Epithelial cell of prostate (primary cell): ENCODE results near the gene DPY19L3.
"Not testable (repeated sequence)": the region's sequence is repeated elsewhere in the genome, so short reads cannot be mapped to it uniquely, and the experiment has no call there.

Experiments
- DNase-seq: peaks from one replicate; pipeline ENCODE4 v3.0.0-alpha.2; 2011; ENCODE audit warnings: low read depth, low spot score
- H3K27ac ChIP-seq: fragments of 450-650 bp; 2 replicates; pipeline ENCODE4 v1.5.1; 2017; ENCODE audit warnings: mild to moderate bottlenecking

The DPY19L3 gene, protein sequence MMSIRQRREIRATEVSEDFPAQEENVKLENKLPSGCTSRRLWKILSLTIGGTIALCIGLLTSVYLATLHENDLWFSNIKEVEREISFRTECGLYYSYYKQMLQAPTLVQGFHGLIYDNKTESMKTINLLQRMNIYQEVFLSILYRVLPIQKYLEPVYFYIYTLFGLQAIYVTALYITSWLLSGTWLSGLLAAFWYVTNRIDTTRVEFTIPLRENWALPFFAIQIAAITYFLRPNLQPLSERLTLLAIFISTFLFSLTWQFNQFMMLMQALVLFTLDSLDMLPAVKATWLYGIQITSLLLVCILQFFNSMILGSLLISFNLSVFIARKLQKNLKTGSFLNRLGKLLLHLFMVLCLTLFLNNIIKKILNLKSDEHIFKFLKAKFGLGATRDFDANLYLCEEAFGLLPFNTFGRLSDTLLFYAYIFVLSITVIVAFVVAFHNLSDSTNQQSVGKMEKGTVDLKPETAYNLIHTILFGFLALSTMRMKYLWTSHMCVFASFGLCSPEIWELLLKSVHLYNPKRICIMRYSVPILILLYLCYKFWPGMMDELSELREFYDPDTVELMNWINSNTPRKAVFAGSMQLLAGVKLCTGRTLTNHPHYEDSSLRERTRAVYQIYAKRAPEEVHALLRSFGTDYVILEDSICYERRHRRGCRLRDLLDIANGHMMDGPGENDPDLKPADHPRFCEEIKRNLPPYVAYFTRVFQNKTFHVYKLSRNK

DNA sequence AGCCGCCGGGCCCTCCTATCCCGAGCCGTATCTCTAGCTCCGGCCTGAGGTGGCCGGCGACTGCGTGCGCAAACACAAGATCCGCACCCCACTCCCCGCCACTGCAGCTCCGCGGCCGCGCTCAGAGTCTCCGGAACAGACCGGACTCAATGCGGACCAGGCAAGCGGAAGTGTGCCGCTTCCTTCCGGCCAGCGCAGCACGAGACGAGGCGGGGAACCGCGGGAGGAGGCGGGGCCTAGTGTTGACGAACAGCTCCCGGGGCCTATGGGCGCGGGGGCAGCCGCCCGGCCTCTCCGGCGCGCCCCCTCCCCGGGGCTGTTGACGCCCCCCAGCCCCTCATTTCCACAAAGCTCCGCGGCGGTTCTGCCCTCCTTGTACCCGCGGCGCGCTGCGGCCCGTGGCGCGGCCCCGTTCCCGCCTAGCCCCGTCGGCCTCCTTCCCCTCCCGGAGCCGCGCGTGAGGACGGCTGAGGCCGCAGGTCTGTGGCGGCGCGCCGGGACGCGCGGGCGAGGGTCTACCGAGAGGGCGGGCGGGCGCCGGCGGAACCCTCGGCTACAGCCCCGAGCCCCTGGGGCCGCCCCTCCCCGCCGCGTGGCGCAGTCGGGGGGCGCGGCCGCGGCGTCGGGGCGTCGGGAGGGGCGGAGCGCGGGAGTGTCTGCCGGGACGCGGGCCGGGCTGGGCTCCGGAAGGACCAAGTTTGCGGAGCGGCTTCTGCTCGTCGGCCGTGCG lies at the start of gene DPY19L3:
Gene DPY19L3 (plus strand): TSS at position 340 of the 730 bp plus-strand sequence. CDS start 2,484 bp downstream, outside the sequence.
- DNase-seq: peak; percentile 39
- peak within 1 kb of the TSS; percentile 87 for H3K27ac ChIP-seq

DNA sequence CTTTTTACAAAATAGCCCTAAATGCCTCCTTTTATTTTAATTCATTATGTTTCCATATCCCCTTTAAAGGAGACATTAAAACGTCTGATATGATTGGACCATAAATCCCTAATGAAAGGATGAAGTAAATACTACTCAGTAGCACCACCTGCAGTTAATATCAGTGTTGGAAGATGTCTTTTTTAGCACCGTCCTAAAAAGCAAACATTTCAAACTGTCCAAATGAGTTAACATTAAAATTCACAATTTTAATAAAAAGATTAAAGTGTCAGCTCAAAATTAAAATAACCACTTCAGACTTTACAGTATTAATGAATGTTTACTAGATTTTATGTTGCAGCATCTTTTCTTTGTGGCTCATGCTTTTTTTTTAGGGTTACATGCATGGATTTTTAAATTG lies 47.9 kb upstream of the DPY19L3 start:
- no peak for DNase-seq
- H3K27ac ChIP-seq: no peak overlapping the region

DNA sequence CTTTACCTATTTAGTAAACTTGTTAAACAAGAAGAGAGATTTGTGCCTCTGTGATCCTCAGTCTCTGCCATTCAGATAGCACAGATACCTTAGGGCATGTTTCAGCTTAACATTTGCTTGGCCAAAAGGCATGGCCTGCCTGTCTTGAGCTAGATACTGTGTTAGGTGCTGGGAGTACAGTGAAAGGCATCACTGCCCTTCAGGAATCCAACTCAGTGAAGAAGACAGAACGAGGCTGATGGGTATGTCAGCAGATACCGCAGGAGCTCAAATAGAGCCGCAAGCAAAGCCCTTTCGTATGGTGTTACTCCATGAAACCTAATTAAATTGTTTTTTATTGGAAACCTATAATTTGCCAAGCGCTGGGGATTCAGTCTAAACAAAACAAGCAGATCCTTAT lies 47.2 kb upstream of the DPY19L3 start:
- no peak for DNase-seq
- H3K27ac ChIP-seq: no peak overlapping the region

DNA sequence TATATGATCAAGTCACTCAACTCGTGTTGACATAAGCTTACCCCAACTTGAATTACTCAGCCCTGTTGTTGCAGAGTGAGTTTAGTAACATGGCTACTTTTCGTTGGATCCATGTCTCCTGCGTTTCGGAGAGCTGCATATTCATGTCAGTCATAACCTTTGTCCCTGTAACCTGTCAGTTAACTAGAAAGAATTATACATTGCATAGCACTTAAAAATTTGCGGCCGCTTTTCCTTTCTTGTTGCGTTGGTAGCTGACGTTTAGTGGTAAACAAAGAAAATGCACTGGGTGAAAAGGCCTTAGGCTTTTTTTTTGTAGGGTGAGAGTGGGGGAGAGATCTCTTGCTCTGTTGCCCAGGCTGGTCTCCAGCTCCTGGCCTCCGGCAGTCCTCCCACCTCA lies 46.0 kb upstream of the DPY19L3 start:
- H3K27ac ChIP-seq: no peak overlapping the region
- DNase-seq: no peak

DNA sequence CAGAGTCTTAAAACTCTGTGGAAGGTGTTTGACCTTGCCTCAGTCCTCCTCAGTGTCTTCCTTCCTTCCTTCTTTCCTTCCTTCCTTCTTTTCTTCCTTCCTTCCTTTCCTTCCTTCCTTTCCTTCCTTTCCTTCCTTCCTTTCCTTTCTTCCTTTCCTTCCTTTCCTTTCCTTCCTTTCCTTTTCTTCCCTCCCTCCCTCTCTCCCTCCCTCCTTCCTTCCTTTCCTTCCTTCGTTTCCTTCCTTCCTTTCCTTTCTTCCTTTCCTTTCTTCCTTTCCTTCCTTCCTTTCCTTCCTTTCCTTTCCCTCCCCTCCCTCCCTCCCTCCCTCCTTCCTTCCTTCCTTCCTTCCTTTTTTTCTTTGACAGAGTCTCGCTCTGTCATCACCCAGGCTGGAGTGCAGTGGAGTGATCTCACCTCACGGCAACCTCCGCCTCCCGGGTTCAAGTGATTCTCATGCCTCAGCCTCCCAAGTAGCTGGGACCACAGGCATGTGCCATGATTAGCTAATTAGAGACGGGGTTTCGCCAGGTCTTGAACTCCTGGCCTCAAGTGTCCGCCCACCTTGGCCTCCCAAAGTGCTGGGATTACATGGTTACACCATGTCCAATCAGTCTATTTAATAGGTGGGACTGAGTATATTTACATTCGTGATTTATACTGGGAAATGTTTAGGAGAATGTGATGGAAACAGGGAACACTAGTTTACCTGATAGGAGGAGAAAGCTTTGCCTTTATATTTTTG lies 43.8 kb upstream of the DPY19L3 start:
- H3K27ac ChIP-seq: no peak overlapping the region
- no peak for DNase-seq

DNA sequence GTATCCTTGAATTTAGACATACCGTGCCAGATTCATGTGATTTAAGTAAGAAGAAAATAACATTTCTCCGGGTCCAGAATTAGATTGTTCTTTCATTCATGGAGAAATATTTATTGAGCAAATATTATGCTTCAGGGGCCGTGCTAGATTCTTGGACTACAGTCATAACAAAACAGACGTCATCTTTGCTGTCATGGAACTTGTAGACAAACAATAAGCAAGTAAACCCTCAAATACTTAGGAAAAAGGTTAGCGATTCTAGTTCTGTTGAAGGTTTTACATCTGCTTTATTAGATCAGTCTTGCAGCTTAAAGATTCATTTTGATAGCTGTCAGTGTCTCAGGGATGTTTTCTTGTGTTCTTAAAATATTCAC lies 43.3 kb upstream of the DPY19L3 start:
- DNase-seq: no peak
- no peak overlapping the region for H3K27ac ChIP-seq

DNA sequence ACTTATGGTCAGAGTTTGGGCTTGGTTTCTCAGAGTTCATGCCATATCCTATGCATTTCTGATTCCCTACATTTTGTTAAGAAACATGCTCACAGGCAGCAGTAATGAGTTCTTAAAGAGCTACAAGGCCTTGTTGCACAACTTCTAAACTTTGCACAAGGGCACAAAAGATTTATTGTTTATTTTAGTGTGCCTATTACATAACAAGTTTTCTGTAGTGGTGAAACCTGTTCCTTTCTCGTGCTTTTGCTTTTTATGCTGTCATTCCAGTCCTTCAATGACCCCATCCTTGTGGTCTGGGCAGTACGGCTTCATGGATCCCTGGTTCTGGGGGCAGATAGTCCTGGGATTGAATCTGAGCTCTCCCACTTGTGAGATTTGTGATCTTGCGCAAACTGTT lies 42.4 kb upstream of the DPY19L3 start:
- no peak overlapping the region for H3K27ac ChIP-seq

DNA sequence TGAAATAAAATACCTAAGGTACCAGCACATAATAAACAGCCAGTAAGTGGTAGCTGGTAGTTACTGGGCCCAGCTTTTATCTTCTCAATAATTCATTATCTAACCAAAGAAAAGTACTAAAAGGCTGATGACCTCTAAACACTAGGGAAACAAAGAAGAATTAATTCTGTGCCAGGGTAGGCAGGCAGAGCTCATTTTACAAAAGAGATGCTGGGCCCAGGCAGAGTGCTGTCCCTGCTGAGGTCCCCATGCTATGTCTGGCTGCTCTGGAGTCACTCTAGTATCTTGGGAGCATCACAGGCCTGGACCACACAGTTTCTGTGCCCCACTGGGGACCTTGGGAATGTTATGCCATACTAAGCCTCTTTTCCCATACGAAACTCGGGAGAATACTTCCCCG lies 41.9 kb upstream of the DPY19L3 start:
- no peak overlapping the region for H3K27ac ChIP-seq
- DNase-seq: no peak

More for the DNA sequence above, 42.4 kb upstream of the DPY19L3 start:
- peak; percentile 20 for DNase-seq

DNA sequence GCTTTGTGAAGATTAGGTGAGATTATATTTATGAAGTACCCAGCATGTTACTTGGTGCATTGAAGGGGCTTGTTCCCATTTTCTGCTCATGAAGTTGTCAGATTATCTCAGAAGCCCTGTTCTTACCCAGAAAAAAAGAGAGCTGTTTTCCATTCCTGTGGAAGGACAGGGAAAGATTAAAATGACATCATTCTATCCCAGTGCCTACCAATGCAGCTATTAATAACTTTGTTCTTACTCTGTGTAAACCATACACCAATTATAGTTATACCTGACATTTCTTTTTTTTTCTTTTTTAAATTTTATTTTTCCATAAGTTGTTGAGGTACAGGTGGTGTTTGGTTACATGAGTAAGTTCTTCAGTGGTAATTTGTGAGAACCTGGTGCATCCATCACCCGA lies 41.5 kb upstream of the DPY19L3 start:
- no peak overlapping the region for H3K27ac ChIP-seq
- no peak for DNase-seq

DNA sequence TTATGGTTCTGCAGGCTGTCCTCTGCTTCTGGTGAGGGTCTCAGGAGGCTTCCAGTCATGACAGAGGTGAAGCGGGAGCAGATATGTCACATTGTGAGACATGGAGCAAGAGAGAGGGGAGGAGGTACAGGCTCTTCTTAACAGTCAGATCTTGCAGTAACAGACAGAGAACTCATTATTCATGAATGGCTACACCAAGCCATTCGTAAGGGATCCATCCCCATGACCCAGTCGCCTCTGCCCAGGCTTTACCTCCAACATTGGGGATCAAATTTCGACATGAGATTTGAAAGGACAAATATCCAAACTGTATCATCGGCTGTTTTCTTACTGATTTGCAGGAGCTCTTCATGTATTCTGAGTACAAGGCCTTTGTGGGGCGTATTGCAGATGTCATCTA lies 38.5 kb upstream of the DPY19L3 start:
- no peak for DNase-seq
- no peak overlapping the region for H3K27ac ChIP-seq

DNA sequence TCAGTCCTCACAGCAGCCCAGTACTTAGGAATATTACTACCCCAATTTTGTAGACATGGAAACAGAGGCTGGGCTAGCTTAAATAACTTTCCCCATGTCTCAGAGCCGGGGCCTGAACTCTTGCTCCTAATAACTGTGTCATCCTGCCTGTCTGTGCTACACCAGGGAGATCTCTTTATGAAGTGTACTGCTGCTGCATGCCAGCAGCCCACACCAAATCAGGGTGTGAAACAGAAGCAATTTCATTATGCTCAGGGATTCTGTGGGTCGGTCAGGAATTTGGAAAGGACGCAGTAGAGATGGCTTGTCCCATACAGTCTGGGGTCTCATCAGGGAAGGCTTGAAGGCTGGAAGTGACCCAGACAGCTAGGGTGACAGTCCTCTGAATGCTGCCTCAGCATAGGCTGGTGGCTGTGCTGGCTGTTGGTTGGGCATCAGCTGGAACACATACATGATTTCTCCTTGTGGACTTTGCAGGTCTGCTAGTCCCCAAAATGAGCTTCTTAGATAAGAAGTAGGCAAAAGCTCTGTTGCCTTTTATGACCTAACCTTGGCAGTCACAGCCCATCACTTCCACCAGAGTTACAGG lies 37.5 kb upstream of the DPY19L3 start:
- DNase-seq: no peak
- H3K27ac ChIP-seq: no peak overlapping the region

DNA sequence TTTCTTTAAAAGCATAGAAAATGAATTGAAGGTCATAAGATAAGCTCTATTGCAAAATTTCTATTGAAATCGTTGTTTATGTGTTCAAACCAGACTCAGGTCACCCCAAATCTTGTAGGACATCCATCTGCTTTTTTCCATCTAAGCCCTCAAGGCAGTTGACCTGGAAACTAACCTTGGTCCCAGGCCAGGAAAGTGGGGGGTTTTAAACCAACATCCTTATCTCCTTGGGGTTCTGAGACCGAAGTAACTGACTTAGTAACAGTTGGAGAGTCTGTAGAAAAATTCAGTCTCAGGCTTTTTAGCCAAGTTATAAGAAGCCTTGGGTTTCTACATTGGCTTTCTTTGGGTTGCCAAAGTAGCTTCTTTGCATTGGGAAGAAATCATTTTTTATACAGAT lies 36.8 kb upstream of the DPY19L3 start:
- no peak overlapping the region for H3K27ac ChIP-seq
- DNase-seq: no peak

DNA sequence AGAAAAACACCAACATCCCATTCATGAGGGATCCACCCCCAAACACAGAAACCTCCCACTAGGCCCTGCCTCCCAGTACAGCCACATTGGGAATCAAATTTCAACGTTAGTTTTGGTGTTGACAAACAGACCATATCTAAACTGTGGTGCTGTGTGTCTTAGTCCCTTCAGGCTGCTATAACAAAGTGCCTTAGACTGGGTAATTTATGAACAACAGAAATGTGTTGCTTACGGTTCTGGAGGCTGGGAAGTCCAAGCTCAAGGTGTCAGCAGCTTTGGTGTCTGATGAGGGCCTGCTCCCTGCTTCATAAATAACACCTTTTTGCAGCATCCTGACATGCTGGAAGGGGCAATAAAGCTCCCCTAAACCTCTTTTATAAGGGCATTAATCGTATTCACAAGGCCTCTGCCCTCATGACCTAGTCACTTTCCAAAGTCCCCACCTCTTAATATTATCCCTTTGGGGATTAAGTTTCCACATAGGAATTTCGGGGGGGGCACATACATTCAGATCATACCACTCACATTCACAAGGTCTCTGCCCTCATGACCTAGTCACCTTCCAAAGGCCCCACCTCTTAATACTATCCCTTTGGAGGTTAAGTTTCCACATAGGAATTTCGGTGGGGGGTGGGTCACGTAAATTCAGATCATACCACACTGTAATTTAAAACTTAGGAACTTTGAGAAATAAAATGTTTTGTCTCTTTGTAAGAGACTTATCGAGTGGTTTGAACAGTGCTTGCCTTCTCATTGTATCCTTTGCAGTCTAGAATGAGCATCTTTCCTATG lies 32.6 kb upstream of the DPY19L3 start:
- H3K27ac ChIP-seq: peak overlapping the region; percentile 55
- no peak for DNase-seq

DNA sequence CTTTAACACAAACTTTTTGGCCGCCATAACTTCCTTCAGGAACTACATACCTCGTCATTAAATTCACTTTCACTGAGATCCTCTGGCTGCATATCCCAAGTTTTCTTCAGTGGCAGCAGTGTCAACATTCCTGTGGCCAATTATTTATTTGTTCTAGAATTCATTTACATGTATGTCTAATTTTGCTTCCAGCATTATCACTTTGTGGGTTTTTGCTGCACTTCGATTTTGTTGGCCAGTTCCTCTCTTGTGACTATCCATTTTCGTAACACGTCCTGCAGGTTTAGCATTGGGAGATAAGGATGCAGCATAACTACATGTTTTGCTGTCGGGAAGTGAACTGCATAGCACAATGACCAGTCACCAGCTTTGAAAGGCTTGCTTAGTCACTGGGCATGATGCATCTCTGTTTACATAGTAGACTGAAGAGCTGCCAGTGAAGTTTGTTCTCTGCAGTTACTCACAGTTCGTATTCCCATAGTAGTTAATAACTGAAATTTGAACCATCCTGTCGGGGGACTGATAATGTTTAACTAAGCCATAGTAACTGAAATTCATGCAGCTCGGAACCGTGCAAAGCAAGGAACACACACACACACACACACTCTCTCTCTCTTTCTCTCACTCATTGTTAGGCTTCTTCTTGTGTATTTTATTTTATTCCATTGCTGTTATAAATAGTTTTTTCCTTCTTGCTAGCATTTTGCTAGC lies 31.8 kb upstream of the DPY19L3 start:
- peak; percentile 98 for DNase-seq
- peak overlapping the region; percentile 55 for H3K27ac ChIP-seq

DNA sequence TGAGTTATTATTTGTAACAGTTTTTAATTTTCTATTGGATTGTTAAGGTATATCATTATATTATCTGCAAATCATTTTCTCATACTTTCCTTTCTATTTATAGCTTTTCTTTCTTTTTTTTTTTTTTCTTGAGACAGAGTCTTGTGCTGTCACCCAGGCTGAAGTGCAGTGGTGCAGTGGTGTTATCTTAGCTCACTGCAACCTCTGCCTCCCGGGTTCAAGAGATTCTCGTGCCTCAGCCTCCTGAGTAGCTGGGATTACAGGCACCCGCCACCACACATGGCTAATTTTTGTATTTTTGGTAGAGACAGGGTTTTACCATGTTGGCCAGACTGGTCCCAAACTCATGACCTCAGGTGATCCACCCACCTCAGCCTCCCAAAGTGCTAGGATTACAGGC lies 31.2 kb upstream of the DPY19L3 start:
- not testable (repeated sequence) for H3K27ac ChIP-seq

DNA sequence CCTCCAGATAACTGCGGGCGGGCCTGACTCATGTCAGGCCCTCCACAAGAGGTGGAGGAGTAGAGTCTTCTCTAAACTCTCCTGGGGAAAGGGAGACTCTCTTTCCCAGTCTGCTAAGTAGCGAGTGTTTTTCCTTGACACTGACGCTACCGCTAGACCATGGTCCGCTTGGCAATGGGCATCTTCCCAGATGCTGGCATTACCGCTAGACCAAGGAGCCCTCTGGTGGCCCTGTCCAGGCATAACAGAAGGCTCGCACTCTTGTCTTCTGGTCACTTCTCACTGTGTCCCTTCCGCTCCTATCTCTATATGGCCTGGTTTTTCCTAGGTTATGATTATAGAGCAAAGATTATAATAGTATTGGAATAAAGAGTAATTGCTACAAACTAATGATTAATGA lies 28.5 kb upstream of the DPY19L3 start:
- DNase-seq, H3K27ac ChIP-seq: not testable (repeated sequence)

More for the DNA sequence above, 31.2 kb upstream of the DPY19L3 start:
- not testable (repeated sequence) for DNase-seq

DNA sequence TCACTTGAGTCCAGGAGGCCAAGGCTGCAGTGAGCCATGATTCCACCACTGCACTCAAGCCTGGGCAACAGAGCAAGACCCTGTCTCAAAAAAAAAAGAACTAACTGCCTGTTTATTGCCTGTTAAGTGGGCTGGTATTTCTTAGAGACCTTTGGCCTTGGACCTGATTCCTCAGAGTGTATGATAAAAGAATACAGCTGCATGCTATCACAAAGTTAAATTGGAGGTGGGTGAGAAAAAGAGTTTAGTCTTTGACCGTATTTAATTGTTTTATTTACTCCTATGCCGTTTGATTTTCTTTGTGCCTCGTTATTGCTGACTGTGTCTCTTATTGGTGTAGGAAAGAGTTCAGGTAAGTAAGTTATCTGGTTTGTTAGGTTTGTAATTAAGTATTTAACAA lies 25.3 kb upstream of the DPY19L3 start:
- H3K27ac ChIP-seq: no peak overlapping the region
- DNase-seq: no peak

DNA sequence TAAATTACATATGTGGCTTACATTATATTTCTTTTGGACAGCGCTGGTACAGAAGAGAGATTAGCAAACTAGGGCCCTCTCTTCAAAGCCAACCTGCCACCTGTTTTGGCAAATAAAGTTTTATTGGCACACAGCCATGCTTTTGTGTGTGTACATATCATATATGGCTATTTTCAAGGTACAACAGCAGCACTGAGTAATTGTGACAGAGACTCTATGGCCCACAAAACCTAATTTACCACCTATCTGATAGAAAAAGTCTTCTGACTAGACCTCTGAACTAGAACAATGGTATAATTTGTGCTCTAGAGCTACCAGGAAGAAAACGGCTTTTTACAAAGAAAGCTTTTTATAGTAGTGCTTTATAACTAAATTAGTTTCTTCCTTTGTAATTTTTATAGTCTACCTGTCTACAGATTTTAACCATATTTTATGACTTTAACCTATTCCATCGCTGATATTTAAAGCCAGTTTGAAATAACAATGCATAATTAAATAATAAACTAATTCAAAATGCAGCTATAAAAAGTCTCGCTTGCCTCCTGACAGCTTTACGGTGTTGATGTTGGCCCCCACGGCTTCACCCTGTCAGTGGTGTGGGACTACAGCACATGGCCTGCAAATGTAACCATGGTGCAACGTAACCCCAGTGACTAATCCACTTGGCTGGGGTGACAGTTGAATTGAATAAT lies 17.7 kb upstream of the DPY19L3 start:
- no peak for DNase-seq
- peak overlapping the region; percentile 41 for H3K27ac ChIP-seq
